Activated CD4-positive, alpha-beta T cell treated with anti-CD3 and anti-CD28 coated beads for 36 hours (primary cell): ENCODE results near the gene KCP. TPM values are rescaled to one million over a fixed set of nuclear protein-coding genes. Genes with fewer than 3 reads are reported as not detected.
A peak's percentile ranks its signal among the peaks of the same experiment; 100 is the strongest.

Experiments used
- ATAC-seq: fragments of 200-7000 bp; cut with Tn5 transposase; one replicate; pipeline ENCODE4 v1.10.0; 2021; ENCODE audit warnings: mild to moderate bottlenecking, moderate library complexity
- CTCF ChIA-PET: fragments of 350-600 bp; sonication (Branson Sonifier 250); formaldehyde crosslinking; loops from one replicate; lab custom pipeline; 2021; ENCODE audit warnings: antibody characterized with exemption; lab: Charles Lee
- POLR2A ChIA-PET: fragments of 350-600 bp; sonication (Branson Sonifier 250); formaldehyde crosslinking; loops from one replicate; lab custom pipeline; 2021; ENCODE audit warnings: antibody characterized with exemption, inconsistent platforms; lab: Charles Lee
- DNase-seq: peaks from one replicate; pipeline ENCODE4 v3.0.0-alpha.2; 2020
- H3K27ac Mint-ChIP-seq: one replicate; pipeline ENCODE4 v1.8.0; 2021; ENCODE audit warnings: mixed read lengths
- H3K27me3 Mint-ChIP-seq: one replicate; pipeline ENCODE4 v1.8.0; 2021; ENCODE audit warnings: mixed read lengths
- H3K36me3 Mint-ChIP-seq: one replicate; pipeline ENCODE4 v1.8.0; 2021; ENCODE audit warnings: low read depth, mixed read lengths
- H3K4me1 Mint-ChIP-seq: one replicate; pipeline ENCODE4 v1.8.0; 2021; ENCODE audit warnings: mixed read lengths
- H3K4me3 Mint-ChIP-seq: one replicate; pipeline ENCODE4 v1.8.0; 2021; ENCODE audit warnings: mild to moderate bottlenecking, moderate library complexity, mixed read lengths
- H3K9me3 Mint-ChIP-seq: one replicate; pipeline ENCODE4 v1.8.0; 2021; ENCODE audit warnings: low read depth, mixed read lengths
- intact Hi-C, 2 experiments: fragments of 100-400 bp; cut with DNase I in 1 of 2; cut with micrococcal nuclease in 1 of 2; formaldehyde crosslinking; loops; one replicate each; pipeline versions ENCODE4 v1.14.2 to v1.15.1; 2022 to 2024; cut with DNase I, micrococcal nuclease
- total RNA-seq, 2 experiments: library from RNA; stranded (reverse); gene quantifications; one replicate each; pipeline ENCODE4 v1.2.3, GENCODE V29; 2021

KCP gene
- total RNA-seq, 2 experiments from 2014 or later, result not detected

- intact Hi-C loops, result no loop called here
- peak overlapping the region; percentile 83 for H3K27ac Mint-ChIP-seq
- peak; percentile 55 for DNase-seq
- no peaks in the 10 kb centered on the region for H3K9me3 Mint-ChIP-seq
- H3K4me1 Mint-ChIP-seq, result peaks cover 36% of the 10 kb centered on the region
- ChIA-PET CTCF (interaction anchor here (0.6 to 0.9 kb wide), 2 partner anchors 151 to 153 kb away, joined by 3 read pairs; no protein-coding TSS in a partner anchor), POLR2A (no interaction called here)
- peaks cover 2% of the 10 kb centered on the region for H3K36me3 Mint-ChIP-seq
- H3K27me3 Mint-ChIP-seq, result peaks cover 20% of the 10 kb centered on the region
- ATAC-seq, result peak; percentile 27
- H3K4me3 Mint-ChIP-seq, result peak overlapping the region; percentile 87
Measured at GRCh38 chr7:128938544-128939074, 28.1 kb upstream of the KCP start.

GRCh38 chr7:128937647-128938543 is 27.4 kb upstream of the KCP start, which contains the start of gene IRF5:
Gene IRF5 (plus strand): TSS chr7:128937927. CDS start chr7:128942082, 4,155 bp downstream.
- Mint-ChIP-seq H3K4me1 (peaks cover 43% of the 10 kb centered on the region), H3K4me3 (peak within 1 kb of the TSS; percentile 87), H3K27me3 (peaks cover 20% of the 10 kb centered on the region), H3K27ac (peak within 1 kb of the TSS; percentile 83), H3K36me3 (peaks cover 2% of the 10 kb centered on the region), H3K9me3 (no peaks in the 10 kb centered on the region)
- peak; percentile 50 for DNase-seq
- ChIA-PET POLR2A (no interaction called here), CTCF (interaction anchor here (0.5 to 0.9 kb wide), 2 partner anchors 152 to 161 kb away, joined by 3 to 4 read pairs; no protein-coding TSS in a partner anchor)
- peak; percentile 11 for ATAC-seq
- intact Hi-C loops, result no loop called here

GRCh38 chr7:128937271-128937646 is 26.8 kb upstream of the KCP start:
- ChIA-PET CTCF (no interaction called here), POLR2A (no interaction called here)
- DNase-seq (no peak), ATAC-seq (no peak)
- Mint-ChIP-seq H3K27ac (peak overlapping the region; percentile 53), H3K4me3 (peak overlapping the region; percentile 53), H3K36me3 (peaks cover 2% of the 10 kb centered on the region), H3K4me1 (peaks cover 46% of the 10 kb centered on the region), H3K9me3 (no peaks in the 10 kb centered on the region), H3K27me3 (peaks cover 20% of the 10 kb centered on the region)
- intact Hi-C loops, result no loop called here

GRCh38 chr7:128936798-128937197 is 26.3 kb upstream of the KCP start:
- ChIA-PET CTCF (no interaction called here), POLR2A (no interaction called here)
- Mint-ChIP-seq H3K9me3 (no peaks in the 10 kb centered on the region), H3K4me3 (peak overlapping the region; percentile 53), H3K4me1 (peaks cover 46% of the 10 kb centered on the region), H3K27ac (no peak overlapping the region), H3K36me3 (peaks cover 2% of the 10 kb centered on the region), H3K27me3 (peaks cover 20% of the 10 kb centered on the region)
- intact Hi-C loops, result no loop called here
- ATAC-seq (no peak), DNase-seq (no peak)

GRCh38 chr7:128935342-128935730 is 24.8 kb upstream of the KCP start:
- peaks cover 36% of the 10 kb centered on the region for H3K4me1 Mint-ChIP-seq
- DNase-seq, result no peak
- POLR2A ChIA-PET, result no interaction called here

GRCh38 chr7:128934361-128935341 is 24.1 kb upstream of the KCP start:
- peaks cover 2% of the 10 kb centered on the region for H3K36me3 Mint-ChIP-seq
- ChIA-PET POLR2A (no interaction called here), CTCF (interaction anchor here (0.7 kb wide), 1 partner anchor 29 kb away, joined by 4 read pairs; no protein-coding TSS in a partner anchor)
- H3K4me1 Mint-ChIP-seq, result peaks cover 30% of the 10 kb centered on the region
- ATAC-seq (no peak), DNase-seq (no peak)
- no peaks in the 10 kb centered on the region for H3K9me3 Mint-ChIP-seq
- intact Hi-C loops, result no loop called here
- no peak overlapping the region for H3K4me3 Mint-ChIP-seq
- peaks cover 12% of the 10 kb centered on the region for H3K27me3 Mint-ChIP-seq
- no peak overlapping the region for H3K27ac Mint-ChIP-seq

More at GRCh38 chr7:128935342-128935730, 24.8 kb upstream of the KCP start:
- Mint-ChIP-seq H3K36me3 (peaks cover 2% of the 10 kb centered on the region), H3K27me3 (peaks cover 17% of the 10 kb centered on the region), H3K27ac (no peak overlapping the region), H3K9me3 (no peaks in the 10 kb centered on the region), H3K4me3 (no peak overlapping the region)
- intact Hi-C loops, result no loop called here
- CTCF ChIA-PET, result no interaction called here
- no peak for ATAC-seq

- DNase-seq (peak; percentile 64), ATAC-seq (peak; percentile 94)
- intact Hi-C loops, result no loop called here
- no peaks in the 10 kb centered on the region for H3K9me3 Mint-ChIP-seq
- peak overlapping the region; percentile 10 for H3K4me3 Mint-ChIP-seq
- H3K27ac Mint-ChIP-seq, result peak overlapping the region; percentile 85
- H3K36me3 Mint-ChIP-seq, result no peaks in the 10 kb centered on the region
- POLR2A ChIA-PET, result interaction anchor here (0.5 kb wide), 1 partner anchor 10 kb away, joined by 4 read pairs; no protein-coding TSS in a partner anchor
- CTCF ChIA-PET, result interaction anchor here (0.6 to 1.1 kb wide), 6 partner anchors 9 to 183 kb away, joined by 3 to 6 read pairs (median 3); no protein-coding TSS in a partner anchor
- H3K4me1 Mint-ChIP-seq, result peaks cover 19% of the 10 kb centered on the region
- peaks cover 9% of the 10 kb centered on the region for H3K27me3 Mint-ChIP-seq
Measured at GRCh38 chr7:128933180-128933891, 22.8 kb upstream of the KCP start.

GRCh38 chr7:128932862-128933179 is 22.3 kb upstream of the KCP start:
- intact Hi-C loops, result no loop called here
- no peak overlapping the region for H3K4me3 Mint-ChIP-seq

GRCh38 chr7:128931965-128932861 is 21.7 kb upstream of the KCP start:
- Mint-ChIP-seq H3K36me3 (no peaks in the 10 kb centered on the region), H3K27ac (no peak overlapping the region), H3K4me1 (peaks cover 15% of the 10 kb centered on the region), H3K4me3 (no peak overlapping the region), H3K9me3 (no peaks in the 10 kb centered on the region), H3K27me3 (peaks cover 6% of the 10 kb centered on the region)
- POLR2A ChIA-PET, result interaction anchor here (0.8 kb wide), 1 partner anchor 31 kb away, joined by 3 read pairs; no protein-coding TSS in a partner anchor
- intact Hi-C loops, result no loop called here
- CTCF ChIA-PET, result interaction anchor here (0.6 to 1.1 kb wide), 6 partner anchors 10 to 185 kb away, joined by 3 to 8 read pairs (median 4); no protein-coding TSS in a partner anchor
- DNase-seq, result no peak
- ATAC-seq, result no peak

More at GRCh38 chr7:128932862-128933179, 22.3 kb upstream of the KCP start:
- ChIA-PET POLR2A (interaction anchor here (0.5 to 0.8 kb wide), 2 partner anchors 10 to 31 kb away, joined by 3 to 4 read pairs; no protein-coding TSS in a partner anchor), CTCF (interaction anchor here (0.6 to 1.1 kb wide), 5 partner anchors 13 to 184 kb away, joined by 3 to 6 read pairs (median 3); no protein-coding TSS in a partner anchor)
- ATAC-seq, result peak; percentile 14
- Mint-ChIP-seq H3K9me3 (no peaks in the 10 kb centered on the region), H3K27me3 (peaks cover 9% of the 10 kb centered on the region), H3K27ac (no peak overlapping the region), H3K36me3 (no peaks in the 10 kb centered on the region), H3K4me1 (peaks cover 18% of the 10 kb centered on the region)
- DNase-seq, result no peak
